Smooth muscle cell (in vitro differentiated cells): ENCODE data around the gene PRLR. TPM values are rescaled to one million over a fixed set of nuclear protein-coding genes. Genes with fewer than 3 reads are reported as not detected.
A peak's percentile ranks its signal among the peaks of the same experiment; 100 is the strongest.

Source experiments
- DNase-seq: peaks from one replicate; lab custom pipeline; 2025; ENCODE audit not compliant: unreplicated experiment; lab: John Stamatoyannopoulos, UW
- H2AFZ ChIP-seq: fragments of 200-600 bp; sonication (generic); 2 replicates; pipeline ENCODE4 v1.6.0; 2016; ENCODE audit warnings: antibody characterized with exemption, low read depth, mild to moderate bottlenecking
- H3F3A ChIP-seq: fragments of 200-600 bp; sonication (generic); 2 replicates; pipeline ENCODE4 v1.6.0; 2017; ENCODE audit warnings: antibody characterized with exemption, low read depth
- H3K27ac ChIP-seq: fragments of 200-600 bp; sonication (generic); 2 replicates; pipeline ENCODE4 v1.5.1; 2016; ENCODE audit warnings: low read depth, mild to moderate bottlenecking
- H3K27me3 ChIP-seq: fragments of 200-600 bp; sonication (generic); 2 replicates; pipeline ENCODE4 v1.6.1; 2016; ENCODE audit warnings: low read depth, mild to moderate bottlenecking
- H3K36me3 ChIP-seq: fragments of 200-600 bp; sonication (generic); 2 replicates; pipeline ENCODE4 v1.5.1; 2016; ENCODE audit warnings: low read depth
- H3K4me1 ChIP-seq: fragments of 200-600 bp; sonication (generic); 2 replicates; pipeline ENCODE4 v1.5.1; 2016; ENCODE audit warnings: low read depth
- H3K4me2 ChIP-seq: fragments of 200-600 bp; sonication (generic); 2 replicates; pipeline ENCODE4 v1.6.0; 2016; ENCODE audit warnings: mild to moderate bottlenecking
- H3K4me3 ChIP-seq: fragments of 200-600 bp; sonication (generic); 2 replicates; pipeline ENCODE4 v1.5.1; 2016; ENCODE audit warnings: mild to moderate bottlenecking
- H3K79me2 ChIP-seq: fragments of 200-600 bp; sonication (generic); 2 replicates; pipeline ENCODE4 v1.6.0; 2016; ENCODE audit warnings: low read depth, mild to moderate bottlenecking
- H3K9ac ChIP-seq: fragments of 200-600 bp; sonication (generic); 2 replicates; pipeline ENCODE4 v1.6.0; 2016; ENCODE audit warnings: low read depth
- H3K9me3 ChIP-seq: fragments of 200-600 bp; sonication (generic); replicated peaks from 2 replicates; pipeline ENCODE4 v1.5.1; 2016; ENCODE audit warnings: low read depth
- H4K20me1 ChIP-seq: fragments of 200-600 bp; sonication (generic); 2 replicates; pipeline ENCODE4 v1.6.0; 2016; ENCODE audit warnings: low read depth
- CTCF ChIP-seq: fragments of 200-600 bp; sonication (generic); IDR thresholded peaks from 2 replicates; pipeline ENCODE4 v1.5.1; 2017; ENCODE audit warnings: borderline replicate concordance, mild to moderate bottlenecking, antibody characterized with exemption; ENCODE audit not compliant: insufficient read depth, poor library complexity, severe bottlenecking
- WGBS: methylation state at CpG from one replicate; pipeline ENCODE4 v1.1.7; 2016; ENCODE audit warnings: low lambda C conversion rate; 5-methylcytosine and 5-hydroxymethylcytosine counted together
- polyA plus RNA-seq: library from polyadenylated mRNA; unstranded; fragments of >200 nt; fragmentation: Nextera tagmentation; extraction: Ambion mirVana; gene quantifications from 2 replicates; pipeline ENCODE4 v1.2.1, GENCODE V29; 2016
- total RNA-seq: library from RNA; depleted of rRNA; stranded (reverse); fragments of >200 nt; gene quantifications from 2 replicates; pipeline ENCODE4 v1.2.3, GENCODE V29; 2014

Gene PRLR
- total and polyA plus RNA-seq, 2 experiments from 2014 or later: 2.3 to 47.4 TPM

DNA sequence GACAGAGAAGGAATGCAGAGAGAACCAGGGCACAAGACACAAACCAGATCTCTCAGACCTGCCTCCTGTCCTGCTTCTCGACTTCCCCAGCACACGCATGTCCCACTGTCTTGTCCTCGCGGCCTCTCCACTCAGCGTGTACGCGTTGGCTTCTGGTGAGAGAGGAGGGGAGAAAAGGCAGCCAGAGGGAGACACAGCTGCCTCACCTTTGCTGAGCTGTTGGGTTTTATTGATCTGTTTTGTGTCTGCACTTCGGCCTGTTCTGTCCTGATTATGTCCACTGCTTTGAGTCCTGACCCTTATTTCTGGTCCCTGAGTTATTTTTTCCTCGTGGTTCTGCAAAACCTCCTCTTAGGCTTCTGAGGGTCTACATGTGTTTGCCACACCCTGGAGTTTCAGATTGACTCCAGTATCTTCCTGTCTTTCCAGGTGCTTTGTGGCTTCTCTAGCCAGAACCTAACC lies 95.0 kb downstream of the PRLR start:
- no peak for TF ChIP-seq CTCF
- Histone ChIP-seq H3K4me3 (no peak overlapping the region), H3K36me3 (no peaks in the 10 kb centered on the region), H3K9me3 (no peaks in the 10 kb centered on the region), H3K9ac (peak overlapping the region; percentile 46), H3F3A (peaks cover 19% of the 10 kb centered on the region), H3K4me2 (peak overlapping the region; percentile 6), H3K4me1 (peaks cover 8% of the 10 kb centered on the region), H3K27me3 (no peaks in the 10 kb centered on the region), H2AFZ (no peak overlapping the region), H4K20me1 (no peaks in the 10 kb centered on the region), H3K79me2 (no peaks in the 10 kb centered on the region), H3K27ac (peak overlapping the region; percentile 91)
- WGBS: 78% methylated on average over 9 of the region's 9 CpGs
- DNase-seq: no peak

- Histone ChIP-seq H4K20me1 (no peaks in the 10 kb centered on the region), H3F3A (peaks cover 19% of the 10 kb centered on the region), H3K36me3 (no peaks in the 10 kb centered on the region), H3K27me3 (no peaks in the 10 kb centered on the region), H3K4me2 (peak overlapping the region; percentile 6), H3K4me3 (no peak overlapping the region), H3K27ac (peak overlapping the region; percentile 91), H2AFZ (no peak overlapping the region), H3K9me3 (no peaks in the 10 kb centered on the region), H3K79me2 (no peaks in the 10 kb centered on the region), H3K9ac (peak overlapping the region; percentile 46), H3K4me1 (peaks cover 8% of the 10 kb centered on the region)
- no peak for TF ChIP-seq CTCF
- DNase-seq: no peak
- WGBS: 95% methylated on average over 9 of the region's 9 CpGs
Measured at GRCh38 chr5:35134278-35135030, 95.8 kb downstream of the PRLR start.

DNA sequence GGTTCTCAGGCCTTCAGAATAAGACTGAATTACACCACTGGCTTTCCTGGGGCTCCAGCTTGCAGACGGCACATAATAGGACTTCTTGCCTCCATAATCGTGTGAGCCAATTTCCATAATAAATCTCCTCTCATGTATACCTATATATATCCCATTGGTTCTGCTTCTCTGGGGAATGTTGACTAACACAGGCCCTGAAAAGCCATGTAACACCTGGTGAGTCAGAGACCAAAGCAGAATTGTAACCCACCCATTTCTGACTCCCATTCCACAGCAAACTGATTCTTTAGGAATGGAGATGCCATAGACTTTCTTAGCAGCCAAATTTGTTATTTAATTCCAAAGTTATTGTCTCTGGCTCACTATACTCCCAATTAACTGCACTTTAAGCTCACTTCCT lies 97.1 kb downstream of the PRLR start:
- TF ChIP-seq CTCF: no peak
- H3K27ac ChIP-seq: peak overlapping the region; percentile 40

GRCh38 chr5:35131723-35132122 lies 98.6 kb downstream of the PRLR start:
- Histone ChIP-seq H3K79me2 (no peaks in the 10 kb centered on the region), H3K27me3 (no peaks in the 10 kb centered on the region), H3K9ac (no peak overlapping the region), H3K36me3 (no peaks in the 10 kb centered on the region), H2AFZ (no peak overlapping the region), H3K4me1 (no peaks in the 10 kb centered on the region), H3K4me3 (no peak overlapping the region), H4K20me1 (no peaks in the 10 kb centered on the region), H3K4me2 (no peak overlapping the region), H3K9me3 (no peaks in the 10 kb centered on the region), H3F3A (peaks cover 4% of the 10 kb centered on the region), H3K27ac (peak overlapping the region; percentile 72)
- DNase-seq: no peak
- TF ChIP-seq CTCF: no peak

More for the DNA sequence above, 97.1 kb downstream of the PRLR start:
- Histone ChIP-seq H2AFZ (no peak overlapping the region), H3K79me2 (no peaks in the 10 kb centered on the region), H3K9me3 (no peaks in the 10 kb centered on the region), H3K9ac (no peak overlapping the region), H3K36me3 (no peaks in the 10 kb centered on the region), H4K20me1 (no peaks in the 10 kb centered on the region), H3K4me1 (peaks cover 8% of the 10 kb centered on the region), H3K4me3 (no peak overlapping the region), H3F3A (peaks cover 11% of the 10 kb centered on the region), H3K27me3 (no peaks in the 10 kb centered on the region), H3K4me2 (no peak overlapping the region)
- WGBS: 95% methylated on average over 2 of the region's 2 CpGs
- no peak for DNase-seq
